ENCODE measurements around the gene ARF5. TPM values are rescaled to one million over a fixed set of nuclear protein-coding genes. Genes with fewer than 3 reads are reported as not detected.

ARF5 gene
- total and polyA plus RNA-seq, 4 experiments from 2014 or later = 93.2 to 228 (median 131) TPM

GRCh38 chr7:127595737-127596136 lies 7.5 kb downstream of the ARF5 start:
- Mint-ChIP-seq H3K27ac (peak overlapping the region in 1 of 7 donors; percentile 43), H3K36me3 (peaks cover 16% of the 10 kb centered on the region in 2 donors), H3K4me3 (no peak overlapping the region), H3K4me1 (peaks cover 0 to 11% (median 0%) of the 10 kb centered on the region in 4 donors), H3K27me3 (no peaks in the 10 kb centered on the region), H3K9me3 (no peaks in the 10 kb centered on the region)
- Histone ChIP-seq H3K4me3 (ENCODE audit: low read length in 2 of 2) (no peak overlapping the region), H3K27me3 (ENCODE audit: insufficient read depth, low read length) (no peaks in the 10 kb centered on the region), H3K27ac (ENCODE audit: low read depth, low read length) (no peak overlapping the region), H3K9me3 (ENCODE audit: control insufficient read depth in 1 of 2, low read length in 2 of 2) (no peaks in the 10 kb centered on the region), H3K4me1 (ENCODE audit: insufficient read depth, low read length) (no peaks in the 10 kb centered on the region), H3K36me3 (ENCODE audit: insufficient read depth, low read length) (peaks cover 11% of the 10 kb centered on the region)
- intact Hi-C loops (cut with micrococcal nuclease) = no loop called here
- POLR2A ChIA-PET (ENCODE audit: partially characterized antibody) = no interaction called here
- CTCF ChIA-PET (ENCODE audit: partially characterized antibody) = no interaction called here
- no peak for DNase-seq

- Mint-ChIP-seq H3K4me3 (no peak overlapping the region), H3K9me3 (no peaks in the 10 kb centered on the region), H3K27ac (peak overlapping the region in 1 of 7 donors; percentile 9), H3K4me1 (no peaks in the 10 kb centered on the region), H3K27me3 (no peaks in the 10 kb centered on the region), H3K36me3 (peaks cover 0 to 17% of the 10 kb centered on the region in 2 donors)
- Histone ChIP-seq H3K27me3 (ENCODE audit: insufficient read depth, low read length) (no peaks in the 10 kb centered on the region), H3K9me3 (ENCODE audit: control insufficient read depth in 1 of 2, low read length in 2 of 2) (no peaks in the 10 kb centered on the region), H3K4me1 (ENCODE audit: insufficient read depth, low read length) (no peaks in the 10 kb centered on the region), H3K36me3 (ENCODE audit: insufficient read depth, low read length) (no peaks in the 10 kb centered on the region), H3K27ac (ENCODE audit: low read depth, low read length) (no peak overlapping the region), H3K4me3 (ENCODE audit: low read length in 2 of 2) (no peak overlapping the region)
- ChIA-PET CTCF (ENCODE audit: partially characterized antibody) (no interaction called here), POLR2A (ENCODE audit: partially characterized antibody) (no interaction called here)
- no peak for DNase-seq
- intact Hi-C loops (cut with micrococcal nuclease) = no loop called here
Observed at GRCh38 chr7:127598318-127598717, 10.1 kb downstream of the ARF5 start.

GRCh38 chr7:127600885-127601284 lies 12.7 kb downstream of the ARF5 start:
- CTCF ChIA-PET (ENCODE audit: partially characterized antibody) = no interaction called here

GRCh38 chr7:127608446-127608845 lies 20.2 kb downstream of the ARF5 start:
- Histone ChIP-seq H3K27me3 (ENCODE audit: insufficient read depth, low read length) (no peaks in the 10 kb centered on the region), H3K9me3 (ENCODE audit: control insufficient read depth in 1 of 2, low read length in 2 of 2) (no peaks in the 10 kb centered on the region), H3K4me3 (ENCODE audit: low read length in 2 of 2) (no peak overlapping the region), H3K4me1 (ENCODE audit: insufficient read depth, low read length) (no peaks in the 10 kb centered on the region), H3K27ac (ENCODE audit: low read depth, low read length) (no peak overlapping the region), H3K36me3 (ENCODE audit: insufficient read depth, low read length) (no peaks in the 10 kb centered on the region)
- Mint-ChIP-seq H3K4me1 (no peaks in the 10 kb centered on the region), H3K27me3 (peaks cover 4 to 17% of the 10 kb centered on the region in 2 donors), H3K36me3 (peaks cover 0 to 3% of the 10 kb centered on the region in 2 donors), H3K9me3 (peaks cover 0 to 4% (median 0%) of the 10 kb centered on the region in 8 donors), H3K27ac (no peak overlapping the region), H3K4me3 (no peak overlapping the region)
- no peak for DNase-seq
- intact Hi-C loops (cut with micrococcal nuclease) = no loop called here
- CTCF ChIA-PET (ENCODE audit: partially characterized antibody) = no interaction called here
- POLR2A ChIA-PET (ENCODE audit: partially characterized antibody) = no interaction called here

More at GRCh38 chr7:127600885-127601284, 12.7 kb downstream of the ARF5 start:
- Mint-ChIP-seq H3K4me1 (no peaks in the 10 kb centered on the region), H3K4me3 (no peak overlapping the region), H3K27ac (peak overlapping the region in 1 of 7 donors; percentile 57), H3K27me3 (no peaks in the 10 kb centered on the region), H3K36me3 (peaks cover 0 to 20% of the 10 kb centered on the region in 2 donors), H3K9me3 (no peaks in the 10 kb centered on the region)
- H3K27me3 ChIP-seq (ENCODE audit: insufficient read depth, low read length) = no peaks in the 10 kb centered on the region
- intact Hi-C loops (cut with micrococcal nuclease) = no loop called here
- POLR2A ChIA-PET (ENCODE audit: partially characterized antibody) = no interaction called here
- no peak overlapping the region for H3K27ac ChIP-seq (ENCODE audit: low read depth, low read length)
- no peaks in the 10 kb centered on the region for H3K9me3 ChIP-seq (ENCODE audit: control insufficient read depth in 1 of 2, low read length in 2 of 2)
- no peak for DNase-seq
- H3K4me3 ChIP-seq (ENCODE audit: low read length in 2 of 2) = no peak overlapping the region
- H3K36me3 ChIP-seq (ENCODE audit: insufficient read depth, low read length) = no peaks in the 10 kb centered on the region
- H3K4me1 ChIP-seq (ENCODE audit: insufficient read depth, low read length) = no peaks in the 10 kb centered on the region

GRCh38 chr7:127609297-127609696 lies 21.1 kb downstream of the ARF5 start:
- Mint-ChIP-seq H3K36me3 (no peaks in the 10 kb centered on the region), H3K27ac (no peak overlapping the region), H3K27me3 (peaks cover 6 to 21% of the 10 kb centered on the region in 2 donors), H3K4me3 (no peak overlapping the region), H3K4me1 (no peaks in the 10 kb centered on the region), H3K9me3 (peaks cover 0 to 4% (median 0%) of the 10 kb centered on the region in 8 donors)
- H3K27me3 ChIP-seq (ENCODE audit: insufficient read depth, low read length) = no peaks in the 10 kb centered on the region
- H3K4me1 ChIP-seq (ENCODE audit: insufficient read depth, low read length) = no peaks in the 10 kb centered on the region
- H3K27ac ChIP-seq (ENCODE audit: low read depth, low read length) = no peak overlapping the region
- POLR2A ChIA-PET (ENCODE audit: partially characterized antibody) = no interaction called here
- DNase-seq = no peak
- H3K4me3 ChIP-seq (ENCODE audit: low read length in 2 of 2) = no peak overlapping the region
- intact Hi-C loops (cut with micrococcal nuclease) = no loop called here
- H3K36me3 ChIP-seq (ENCODE audit: insufficient read depth, low read length) = no peaks in the 10 kb centered on the region
- CTCF ChIA-PET (ENCODE audit: partially characterized antibody) = no interaction called here
- H3K9me3 ChIP-seq (ENCODE audit: control insufficient read depth in 1 of 2, low read length in 2 of 2) = no peaks in the 10 kb centered on the region

GRCh38 chr7:127612263-127612662 lies 24.1 kb downstream of the ARF5 start:
- Histone ChIP-seq H3K4me3 (ENCODE audit: low read length in 2 of 2) (no peak overlapping the region), H3K27me3 (ENCODE audit: insufficient read depth, low read length) (peaks cover 4% of the 10 kb centered on the region), H3K4me1 (ENCODE audit: insufficient read depth, low read length) (no peaks in the 10 kb centered on the region), H3K27ac (ENCODE audit: low read depth, low read length) (no peak overlapping the region), H3K9me3 (ENCODE audit: control insufficient read depth in 1 of 2, low read length in 2 of 2) (no peaks in the 10 kb centered on the region), H3K36me3 (ENCODE audit: insufficient read depth, low read length) (no peaks in the 10 kb centered on the region)
- intact Hi-C loops (cut with micrococcal nuclease) = no loop called here
- Mint-ChIP-seq H3K27ac (no peak overlapping the region), H3K4me1 (no peaks in the 10 kb centered on the region), H3K36me3 (no peaks in the 10 kb centered on the region), H3K9me3 (peaks cover 0 to 4% (median 0%) of the 10 kb centered on the region in 8 donors), H3K27me3 (peaks cover 15 to 29% of the 10 kb centered on the region in 2 donors), H3K4me3 (no peak overlapping the region)
- POLR2A ChIA-PET (ENCODE audit: partially characterized antibody) = no interaction called here
- CTCF ChIA-PET (ENCODE audit: partially characterized antibody) = interaction anchor here (1.2 kb wide), 1 partner anchor 55 kb away, joined by 3 read pairs; no protein-coding TSS in a partner anchor
- no peak for DNase-seq

- ChIA-PET CTCF (ENCODE audit: partially characterized antibody) (no interaction called here), POLR2A (ENCODE audit: partially characterized antibody) (no interaction called here)
- Histone ChIP-seq H3K36me3 (ENCODE audit: insufficient read depth, low read length) (no peaks in the 10 kb centered on the region), H3K27ac (ENCODE audit: low read depth, low read length) (no peak overlapping the region), H3K27me3 (ENCODE audit: insufficient read depth, low read length) (peaks cover 11% of the 10 kb centered on the region), H3K4me3 (ENCODE audit: low read length in 2 of 2) (no peak overlapping the region), H3K4me1 (ENCODE audit: insufficient read depth, low read length) (no peaks in the 10 kb centered on the region), H3K9me3 (ENCODE audit: control insufficient read depth in 1 of 2, low read length in 2 of 2) (no peaks in the 10 kb centered on the region)
- no peaks in the 10 kb centered on the region for H3K36me3 Mint-ChIP-seq
- intact Hi-C loops (cut with micrococcal nuclease) = no loop called here
- H3K4me1 Mint-ChIP-seq = peaks cover 0 to 7% (median 2%) of the 10 kb centered on the region in 4 donors
- no peak for DNase-seq
- H3K9me3 Mint-ChIP-seq = peaks cover 0 to 4% (median 0%) of the 10 kb centered on the region in 8 donors
- peaks cover 42 to 55% of the 10 kb centered on the region in 2 donors for H3K27me3 Mint-ChIP-seq
- no peak overlapping the region for H3K4me3 Mint-ChIP-seq
- H3K27ac Mint-ChIP-seq = no peak overlapping the region
Observed at GRCh38 chr7:127616724-127617123, 28.5 kb downstream of the ARF5 start.

- H3K36me3 Mint-ChIP-seq = no peaks in the 10 kb centered on the region
- H3K27ac Mint-ChIP-seq = no peak within 1 kb of the TSS
- peaks cover 0 to 7% (median 2%) of the 10 kb centered on the region in 4 donors for H3K4me1 Mint-ChIP-seq
- no peak for DNase-seq
- H3K4me1 ChIP-seq (ENCODE audit: insufficient read depth, low read length) = no peaks in the 10 kb centered on the region
- no peaks in the 10 kb centered on the region for H3K9me3 ChIP-seq (ENCODE audit: control insufficient read depth in 1 of 2, low read length in 2 of 2)
- H3K36me3 ChIP-seq (ENCODE audit: insufficient read depth, low read length) = no peaks in the 10 kb centered on the region
- ChIA-PET POLR2A (ENCODE audit: partially characterized antibody) (no interaction called here), CTCF (ENCODE audit: partially characterized antibody) (no interaction called here)
- no peak within 1 kb of the TSS for H3K4me3 ChIP-seq (ENCODE audit: low read length in 2 of 2)
- H3K4me3 Mint-ChIP-seq = no peak within 1 kb of the TSS
- peaks cover 11% of the 10 kb centered on the region for H3K27me3 ChIP-seq (ENCODE audit: insufficient read depth, low read length)
- peaks cover 44 to 54% of the 10 kb centered on the region in 2 donors for H3K27me3 Mint-ChIP-seq
- intact Hi-C loops (cut with micrococcal nuclease) = no loop called here
- no peak within 1 kb of the TSS for H3K27ac ChIP-seq (ENCODE audit: low read depth, low read length)
- H3K9me3 Mint-ChIP-seq = peaks cover 0 to 1% (median 0%) of the 10 kb centered on the region in 8 donors
Observed at GRCh38 chr7:127618042-127618441, 29.8 kb downstream of the ARF5 start, which contains the start of gene PAX4. TSS of gene PAX4 (minus strand) at chr7:127618142. CDS start at chr7:127615928, 2,214 bp downstream.
